Lower leg skin (tissue), 3 donors: ENCODE results near the gene ACO2.

Source experiments
- POLR2A ChIP-seq, 2 donors: fragments of 450-650 bp; IDR thresholded peaks; one replicate each; pipeline ENCODE4 v1.6.1; 2016 to 2017; ENCODE audit warnings: antibody characterized with exemption in 2 of 2, mild to moderate bottlenecking in 1 of 2, moderate library complexity in 1 of 2
- TF ChIP-seq, protein P1 (sequence below), 3 donors: fragments of 450-650 bp; IDR thresholded peaks; one replicate each; pipeline ENCODE4 v1.5.1; 2016; ENCODE audit warnings: antibody characterized with exemption in 3 of 3, mild to moderate bottlenecking in 3 of 3, moderate library complexity in 2 of 3

DNA sequence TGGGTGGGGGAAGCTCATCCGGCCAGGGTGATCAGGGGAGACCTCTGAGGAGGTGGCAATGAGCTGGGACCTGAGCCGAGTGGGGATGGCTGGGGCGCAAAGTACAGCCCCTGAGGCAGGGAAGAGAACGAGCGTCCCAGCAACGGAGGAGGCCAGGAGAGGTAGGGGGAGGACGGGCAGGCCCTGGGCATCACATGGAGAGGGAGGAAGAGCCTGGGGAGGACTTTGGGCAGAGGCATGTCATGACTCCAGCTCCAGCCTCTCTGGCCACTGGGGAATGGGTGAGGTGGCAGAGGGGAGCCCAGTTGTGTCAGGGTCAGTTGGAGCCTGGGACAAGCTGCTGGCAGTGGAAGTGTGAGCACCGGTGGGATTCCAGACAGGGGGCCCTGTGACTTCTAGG is 109.2 kb downstream of the ACO2 start:
- TF ChIP-seq, protein P1, sequence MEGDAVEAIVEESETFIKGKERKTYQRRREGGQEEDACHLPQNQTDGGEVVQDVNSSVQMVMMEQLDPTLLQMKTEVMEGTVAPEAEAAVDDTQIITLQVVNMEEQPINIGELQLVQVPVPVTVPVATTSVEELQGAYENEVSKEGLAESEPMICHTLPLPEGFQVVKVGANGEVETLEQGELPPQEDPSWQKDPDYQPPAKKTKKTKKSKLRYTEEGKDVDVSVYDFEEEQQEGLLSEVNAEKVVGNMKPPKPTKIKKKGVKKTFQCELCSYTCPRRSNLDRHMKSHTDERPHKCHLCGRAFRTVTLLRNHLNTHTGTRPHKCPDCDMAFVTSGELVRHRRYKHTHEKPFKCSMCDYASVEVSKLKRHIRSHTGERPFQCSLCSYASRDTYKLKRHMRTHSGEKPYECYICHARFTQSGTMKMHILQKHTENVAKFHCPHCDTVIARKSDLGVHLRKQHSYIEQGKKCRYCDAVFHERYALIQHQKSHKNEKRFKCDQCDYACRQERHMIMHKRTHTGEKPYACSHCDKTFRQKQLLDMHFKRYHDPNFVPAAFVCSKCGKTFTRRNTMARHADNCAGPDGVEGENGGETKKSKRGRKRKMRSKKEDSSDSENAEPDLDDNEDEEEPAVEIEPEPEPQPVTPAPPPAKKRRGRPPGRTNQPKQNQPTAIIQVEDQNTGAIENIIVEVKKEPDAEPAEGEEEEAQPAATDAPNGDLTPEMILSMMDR (IDR thresholded peaks at IDR 0.05), result no peak
- TF ChIP-seq POLR2A (IDR thresholded peaks at IDR 0.05), result no peak
